Stimulated activated CD4-positive, alpha-beta T cell treated with anti-CD3 and anti-CD28 coated beads, Interleukin-2, amount 100 ng/mL, for 48 hours (primary cell): ENCODE measurements around the gene OR2T6.
"Not testable (repeated sequence)": the region's sequence is repeated elsewhere in the genome, so short reads cannot be mapped to it uniquely, and the experiment has no call there.

Experiments used
- DNase-seq, 2 donors: peaks; one replicate each; pipeline ENCODE4 v3.0.0-alpha.2; 2020

Gene OR2T6

DNA sequence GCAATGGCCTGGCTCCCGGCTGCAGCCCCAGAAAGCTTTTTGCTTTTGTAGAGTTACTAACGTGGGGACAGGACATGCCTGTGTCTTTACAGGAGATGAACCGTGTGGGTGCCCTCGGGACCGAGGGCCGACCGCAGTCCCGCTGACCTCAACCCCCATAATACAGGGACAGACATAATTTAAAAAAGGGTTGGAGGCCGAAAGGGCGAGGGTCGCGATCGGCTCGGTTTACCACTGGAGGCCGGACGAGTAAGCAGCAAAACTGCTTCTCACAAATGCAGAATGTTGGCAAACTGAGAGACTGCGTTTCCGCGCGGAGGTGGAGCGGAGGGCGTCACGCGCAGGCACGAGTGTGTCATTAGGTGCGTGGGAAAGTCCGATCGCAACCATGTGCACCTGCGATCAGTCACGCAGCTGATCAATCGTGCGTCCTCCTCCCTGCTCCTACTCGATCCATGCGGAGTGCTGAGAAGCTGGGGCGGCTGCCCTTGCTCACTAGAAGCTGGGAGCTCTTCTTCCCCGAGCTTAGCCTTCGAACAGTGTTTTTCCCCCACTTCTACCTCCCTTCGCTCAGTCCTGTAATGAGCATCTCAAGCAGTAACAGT is 58.4 kb downstream of the OR2T6 start:
- DNase-seq, result not testable (repeated sequence)

DNA sequence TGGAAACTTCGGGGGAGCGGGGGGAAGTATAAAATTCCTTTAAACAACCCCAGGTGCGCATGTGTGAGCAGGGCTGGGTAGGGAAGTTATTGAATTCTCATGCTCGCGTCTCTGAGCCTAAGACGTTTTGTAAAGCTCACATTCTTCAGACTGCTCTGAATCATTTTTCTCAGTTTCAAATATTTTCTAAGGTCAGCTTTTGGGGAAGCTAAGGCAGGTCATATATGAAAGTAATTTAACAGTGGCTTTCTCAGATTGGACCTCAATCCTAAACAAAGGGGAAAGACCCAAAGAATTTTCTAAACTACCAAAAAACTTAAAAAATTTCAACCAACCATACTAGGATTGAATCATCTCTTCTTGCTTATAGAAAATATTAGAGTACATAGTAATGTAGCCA is 59.4 kb downstream of the OR2T6 start:
- DNase-seq, result not testable (repeated sequence)

DNA sequence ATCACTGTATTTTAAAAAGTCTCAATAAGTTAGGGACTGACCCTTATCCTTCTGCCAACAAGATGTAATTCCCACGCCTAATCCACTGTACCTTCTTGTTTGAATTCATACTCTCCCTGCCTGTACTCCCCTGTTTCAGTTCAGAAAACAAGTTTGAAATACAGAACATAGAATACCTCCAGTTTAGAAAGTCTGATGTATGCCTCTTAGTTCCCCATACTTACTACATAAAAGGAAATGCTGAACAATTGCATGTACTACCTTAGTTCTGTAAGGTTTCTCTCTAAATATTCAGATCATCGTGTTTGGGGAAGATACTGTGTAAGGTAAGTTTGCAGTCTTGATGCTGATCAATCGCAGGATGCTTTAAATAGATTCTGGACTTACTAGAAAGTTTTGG is 60.8 kb downstream of the OR2T6 start:
- not testable (repeated sequence) for DNase-seq

DNA sequence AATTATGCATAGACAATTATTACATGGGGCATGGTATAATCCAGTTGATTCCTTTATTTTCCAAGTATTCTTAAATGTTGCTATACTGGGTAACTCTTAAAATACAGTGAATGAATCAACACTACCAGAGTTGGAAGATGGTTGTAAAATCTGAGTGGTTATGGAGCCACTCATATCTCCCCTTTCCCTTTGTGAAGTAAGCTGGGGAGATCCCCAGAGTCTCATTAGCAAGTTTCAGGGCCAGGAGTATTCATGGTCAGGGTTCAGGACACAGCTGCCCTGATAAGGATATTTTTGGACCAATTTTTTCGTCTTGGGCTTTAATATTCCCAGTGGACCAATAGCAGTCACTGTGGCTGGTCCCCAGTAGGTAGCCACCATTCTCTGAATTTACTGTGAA is 63.1 kb downstream of the OR2T6 start:
- not testable (repeated sequence) for DNase-seq

DNA sequence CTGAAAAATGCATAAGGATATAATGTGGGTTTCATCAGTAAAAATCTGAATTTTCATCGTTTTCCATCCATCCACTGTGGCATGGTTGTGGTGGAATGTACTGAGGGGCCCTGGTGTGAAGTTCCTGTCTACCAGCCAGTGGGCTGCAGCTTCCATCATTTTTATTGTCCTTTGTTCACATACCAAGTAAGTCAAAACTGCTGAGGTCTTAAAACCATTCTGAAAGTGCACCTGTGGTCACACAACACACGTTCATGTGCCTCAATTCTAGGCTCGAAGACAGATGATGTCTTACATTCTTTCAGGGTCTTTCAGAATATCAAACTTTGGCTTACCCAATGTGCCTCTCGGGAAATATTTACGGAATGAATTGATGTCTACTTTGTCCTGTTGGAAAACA is 63.7 kb downstream of the OR2T6 start:
- DNase-seq, result not testable (repeated sequence)
